ENCODE data around the gene PTTG1IP.

DNA sequence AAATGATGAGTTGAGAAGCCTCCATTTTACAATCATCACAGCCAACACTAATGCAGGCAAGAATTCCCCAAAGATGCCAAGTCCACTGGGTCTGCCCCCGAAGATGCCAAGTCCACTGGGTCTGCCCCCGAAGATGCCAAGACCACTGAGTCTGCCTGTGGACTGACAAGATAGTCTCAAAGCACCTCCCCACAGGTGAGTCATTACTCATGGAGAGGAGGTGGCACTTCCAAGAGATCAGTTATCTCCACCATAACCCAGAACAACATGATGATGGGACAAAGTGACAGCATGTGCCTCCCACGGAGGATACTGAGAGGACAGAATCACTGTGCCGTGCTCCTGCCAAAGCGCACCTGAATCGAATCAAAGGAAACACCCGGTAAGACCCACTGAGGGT, 4.8 kb downstream of the PTTG1IP start:
- TF ChIP-seq, protein P1, sequence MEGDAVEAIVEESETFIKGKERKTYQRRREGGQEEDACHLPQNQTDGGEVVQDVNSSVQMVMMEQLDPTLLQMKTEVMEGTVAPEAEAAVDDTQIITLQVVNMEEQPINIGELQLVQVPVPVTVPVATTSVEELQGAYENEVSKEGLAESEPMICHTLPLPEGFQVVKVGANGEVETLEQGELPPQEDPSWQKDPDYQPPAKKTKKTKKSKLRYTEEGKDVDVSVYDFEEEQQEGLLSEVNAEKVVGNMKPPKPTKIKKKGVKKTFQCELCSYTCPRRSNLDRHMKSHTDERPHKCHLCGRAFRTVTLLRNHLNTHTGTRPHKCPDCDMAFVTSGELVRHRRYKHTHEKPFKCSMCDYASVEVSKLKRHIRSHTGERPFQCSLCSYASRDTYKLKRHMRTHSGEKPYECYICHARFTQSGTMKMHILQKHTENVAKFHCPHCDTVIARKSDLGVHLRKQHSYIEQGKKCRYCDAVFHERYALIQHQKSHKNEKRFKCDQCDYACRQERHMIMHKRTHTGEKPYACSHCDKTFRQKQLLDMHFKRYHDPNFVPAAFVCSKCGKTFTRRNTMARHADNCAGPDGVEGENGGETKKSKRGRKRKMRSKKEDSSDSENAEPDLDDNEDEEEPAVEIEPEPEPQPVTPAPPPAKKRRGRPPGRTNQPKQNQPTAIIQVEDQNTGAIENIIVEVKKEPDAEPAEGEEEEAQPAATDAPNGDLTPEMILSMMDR (IDR thresholded peaks at IDR 0.05) = no peak
- TF ChIP-seq POLR2AphosphoS5 (IDR thresholded peaks at IDR 0.05) = no peak
- no peak for TF ChIP-seq POLR2A (IDR thresholded peaks at IDR 0.05)
- no peak for TF ChIP-seq EP300 (IDR thresholded peaks at IDR 0.05; ENCODE audit: low read depth)

Measured in transverse colon (tissue), 4 donors.